ENCODE measurements around the gene PF4V1. TPM values are rescaled to one million over a fixed set of nuclear protein-coding genes. Genes with fewer than 3 reads are reported as not detected.
A peak's percentile ranks its signal among the peaks of the same experiment; 100 is the strongest.

PF4V1 gene
- total RNA-seq, 1 experiment from 2014 or later = not detected

DNA sequence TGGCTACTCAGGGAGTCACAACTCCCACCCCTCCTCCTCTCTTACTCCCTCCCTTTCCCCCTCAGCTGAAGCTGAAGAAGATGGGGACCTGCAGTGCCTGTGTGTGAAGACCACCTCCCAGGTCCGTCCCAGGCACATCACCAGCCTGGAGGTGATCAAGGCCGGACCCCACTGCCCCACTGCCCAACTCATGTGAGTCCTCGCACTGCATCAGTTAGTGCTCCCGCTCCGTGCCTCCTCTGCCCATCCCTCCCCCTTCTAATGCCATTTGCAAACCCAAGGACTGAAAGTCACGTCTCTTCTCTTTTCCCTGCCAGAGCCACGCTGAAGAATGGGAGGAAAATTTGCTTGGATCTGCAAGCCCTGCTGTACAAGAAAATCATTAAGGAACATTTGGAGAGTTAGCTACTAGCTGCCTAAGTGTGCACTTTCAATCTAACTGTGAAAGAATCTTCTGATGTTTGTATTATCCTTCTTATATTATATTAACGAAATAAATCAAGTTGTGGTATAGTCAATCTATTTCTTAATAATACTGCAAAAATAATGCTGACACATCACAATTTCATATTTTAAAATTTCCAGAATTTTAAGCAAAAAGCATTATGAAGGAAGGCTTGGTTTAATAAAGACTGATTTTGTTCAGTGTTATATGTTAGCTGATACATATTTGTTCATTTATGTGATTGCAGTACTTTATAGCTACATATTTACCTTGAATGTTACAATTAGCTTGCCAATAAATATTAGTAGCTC is 800 bp downstream of the PF4V1 start:
- no peak for DNase-seq
- H3K4me3 ChIP-seq (ENCODE audit: insufficient read depth, low read depth, low read length) = peak overlapping the region; percentile 15; the same call in 1 of the 2 replicates

GRCh38 chr4:73855406-73855805 is 2.3 kb downstream of the PF4V1 start:
- no peaks in the 10 kb centered on the region for H3K36me3 ChIP-seq (replicated peaks; ENCODE audit: control insufficient read depth, insufficient read depth, low read length)
- DNase-seq = no peak
- no peaks in the 10 kb centered on the region; the same call in 1 of the 2 replicates for H3K27me3 ChIP-seq (ENCODE audit: control insufficient read depth, insufficient read depth, low read length)
- H3K4me3 ChIP-seq (ENCODE audit: insufficient read depth, low read depth, low read length) = no peak overlapping the region

More for the DNA sequence above, 800 bp downstream of the PF4V1 start:
- no peaks in the 10 kb centered on the region; the same call in 1 of the 2 replicates for H3K27me3 ChIP-seq (ENCODE audit: control insufficient read depth, insufficient read depth, low read length)
- H3K36me3 ChIP-seq (replicated peaks; ENCODE audit: control insufficient read depth, insufficient read depth, low read length) = no peaks in the 10 kb centered on the region

DNA sequence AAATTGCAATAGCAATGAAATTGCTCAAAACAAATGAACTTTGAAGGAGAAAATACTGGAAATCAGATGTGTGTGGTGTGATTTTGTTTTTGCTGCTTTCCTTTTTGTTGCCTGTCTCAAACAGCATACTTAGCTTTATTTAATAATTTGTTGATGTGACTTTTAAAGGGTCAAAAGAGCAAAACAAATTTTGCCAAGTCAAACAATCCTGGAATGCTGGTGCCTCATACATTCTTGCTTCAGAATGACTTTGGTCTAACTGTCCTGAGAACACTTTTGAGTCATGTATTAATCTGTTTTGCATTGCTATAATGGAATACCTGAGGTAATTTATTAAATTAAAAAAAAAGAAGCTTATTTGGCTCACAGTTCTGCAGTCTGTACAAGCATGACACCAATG is 3.4 kb downstream of the PF4V1 start:
- Histone ChIP-seq H3K4me3 (ENCODE audit: insufficient read depth, low read depth, low read length) (no peak overlapping the region), H3K36me3 (replicated peaks; ENCODE audit: control insufficient read depth, insufficient read depth, low read length) (no peaks in the 10 kb centered on the region), H3K27me3 (ENCODE audit: control insufficient read depth, insufficient read depth, low read length) (no peaks in the 10 kb centered on the region; the same call in 1 of the 2 replicates)
- no peak for DNase-seq

- Histone ChIP-seq H3K27me3 (ENCODE audit: control insufficient read depth, insufficient read depth, low read length) (no peaks in the 10 kb centered on the region), H3K4me3 (ENCODE audit: insufficient read depth, low read depth, low read length) (no peak overlapping the region), H3K36me3 (replicated peaks; ENCODE audit: control insufficient read depth, insufficient read depth, low read length) (no peaks in the 10 kb centered on the region)
- DNase-seq = no peak
Observed at GRCh38 chr4:73859614-73860088, 6.6 kb downstream of the PF4V1 start.

GRCh38 chr4:73860181-73860580 is 7.1 kb downstream of the PF4V1 start:
- Histone ChIP-seq H3K27me3 (ENCODE audit: control insufficient read depth, insufficient read depth, low read length) (no peaks in the 10 kb centered on the region), H3K36me3 (replicated peaks; ENCODE audit: control insufficient read depth, insufficient read depth, low read length) (no peaks in the 10 kb centered on the region), H3K4me3 (ENCODE audit: insufficient read depth, low read depth, low read length) (no peak overlapping the region)
- DNase-seq = no peak

GRCh38 chr4:73860917-73861316 is 7.8 kb downstream of the PF4V1 start:
- Histone ChIP-seq H3K36me3 (replicated peaks; ENCODE audit: control insufficient read depth, insufficient read depth, low read length) (no peaks in the 10 kb centered on the region), H3K27me3 (ENCODE audit: control insufficient read depth, insufficient read depth, low read length) (no peaks in the 10 kb centered on the region), H3K4me3 (ENCODE audit: insufficient read depth, low read depth, low read length) (no peak overlapping the region)
- DNase-seq = no peak

- H3K4me3 ChIP-seq (ENCODE audit: insufficient read depth, low read depth, low read length) = no peak overlapping the region
Observed at GRCh38 chr4:73862322-73862721, 9.2 kb downstream of the PF4V1 start.

DNA sequence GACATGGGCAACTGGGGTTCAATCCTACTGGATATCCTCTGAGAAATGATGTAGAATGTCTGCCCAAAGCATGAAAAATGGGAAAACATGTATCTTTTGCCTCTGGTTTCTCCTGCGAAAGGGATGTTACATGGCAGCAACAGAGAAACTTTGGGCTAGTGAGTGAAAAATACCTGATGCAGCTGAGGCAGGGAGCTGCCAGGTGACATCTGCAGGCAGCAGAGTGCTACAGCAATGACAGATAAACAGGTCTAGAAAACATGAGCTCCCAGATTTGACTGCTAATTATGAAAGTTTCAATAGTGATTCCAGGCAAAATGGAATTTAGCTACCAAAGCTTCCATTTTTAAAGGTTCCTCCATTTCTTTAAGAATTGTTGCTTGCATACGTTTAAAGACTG is 11.3 kb downstream of the PF4V1 start:
- H3K36me3 ChIP-seq (replicated peaks; ENCODE audit: control insufficient read depth, insufficient read depth, low read length) = no peaks in the 10 kb centered on the region
- peaks cover 10% of the 10 kb centered on the region for H3K27me3 ChIP-seq (ENCODE audit: control insufficient read depth, insufficient read depth, low read length)
- H3K4me3 ChIP-seq (ENCODE audit: insufficient read depth, low read depth, low read length) = no peak overlapping the region
- peak; percentile 39 for DNase-seq

More at GRCh38 chr4:73862322-73862721, 9.2 kb downstream of the PF4V1 start:
- Histone ChIP-seq H3K27me3 (ENCODE audit: control insufficient read depth, insufficient read depth, low read length) (no peaks in the 10 kb centered on the region), H3K36me3 (replicated peaks; ENCODE audit: control insufficient read depth, insufficient read depth, low read length) (no peaks in the 10 kb centered on the region)
- no peak for DNase-seq

- Histone ChIP-seq H3K4me3 (ENCODE audit: insufficient read depth, low read depth, low read length) (no peak overlapping the region), H3K27me3 (ENCODE audit: control insufficient read depth, insufficient read depth, low read length) (peaks cover 15% of the 10 kb centered on the region), H3K36me3 (replicated peaks; ENCODE audit: control insufficient read depth, insufficient read depth, low read length) (no peaks in the 10 kb centered on the region)
- no peak for DNase-seq
Observed at GRCh38 chr4:73864961-73865360, 11.9 kb downstream of the PF4V1 start.

DNA sequence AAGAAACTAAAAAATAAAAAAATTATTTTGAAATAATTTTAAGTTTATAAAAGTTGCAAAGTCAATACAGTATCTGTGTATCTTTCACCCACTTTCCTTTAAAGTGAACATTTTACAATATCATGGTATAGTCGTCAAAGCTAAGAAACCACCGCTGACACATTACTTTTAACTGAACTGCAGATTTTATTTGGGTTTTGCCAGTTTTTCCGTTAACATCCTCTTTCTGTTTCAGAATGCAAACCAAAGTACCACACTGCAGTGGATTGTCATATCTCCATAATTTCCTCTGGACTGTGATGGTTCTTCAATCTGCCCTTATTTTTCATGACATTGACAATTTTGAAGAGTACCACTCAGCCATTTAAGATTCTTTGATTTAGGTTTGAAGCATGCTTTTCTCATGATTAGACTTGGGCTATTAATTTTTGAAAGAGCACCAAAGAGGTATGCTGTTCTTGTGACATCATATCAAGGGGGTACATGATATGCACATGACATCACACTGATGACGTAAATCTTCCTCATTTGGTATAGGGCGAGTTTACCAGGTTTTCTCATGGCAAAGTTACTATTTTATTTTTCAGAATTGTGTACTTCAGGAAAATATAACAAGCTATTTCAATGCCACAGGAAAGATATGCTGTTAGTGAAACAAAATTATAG is 12.5 kb downstream of the PF4V1 start:
- H3K27me3 ChIP-seq (ENCODE audit: control insufficient read depth, insufficient read depth, low read length) = peaks cover 16% of the 10 kb centered on the region
- no peaks in the 10 kb centered on the region for H3K36me3 ChIP-seq (replicated peaks; ENCODE audit: control insufficient read depth, insufficient read depth, low read length)
- no peak for DNase-seq
- H3K4me3 ChIP-seq (ENCODE audit: insufficient read depth, low read depth, low read length) = no peak overlapping the region

- Histone ChIP-seq H3K4me3 (ENCODE audit: insufficient read depth, low read depth, low read length) (no peak overlapping the region), H3K27me3 (ENCODE audit: control insufficient read depth, insufficient read depth, low read length) (peaks cover 16% of the 10 kb centered on the region), H3K36me3 (replicated peaks; ENCODE audit: control insufficient read depth, insufficient read depth, low read length) (no peaks in the 10 kb centered on the region)
- no peak for DNase-seq
Observed at GRCh38 chr4:73866246-73866645, 13.2 kb downstream of the PF4V1 start.

GRCh38 chr4:73867783-73868182 is 14.7 kb downstream of the PF4V1 start:
- Histone ChIP-seq H3K4me3 (ENCODE audit: insufficient read depth, low read depth, low read length) (no peak overlapping the region), H3K36me3 (replicated peaks; ENCODE audit: control insufficient read depth, insufficient read depth, low read length) (no peaks in the 10 kb centered on the region), H3K27me3 (ENCODE audit: control insufficient read depth, insufficient read depth, low read length) (peaks cover 16% of the 10 kb centered on the region)
- peak; percentile 29 for DNase-seq

DNA sequence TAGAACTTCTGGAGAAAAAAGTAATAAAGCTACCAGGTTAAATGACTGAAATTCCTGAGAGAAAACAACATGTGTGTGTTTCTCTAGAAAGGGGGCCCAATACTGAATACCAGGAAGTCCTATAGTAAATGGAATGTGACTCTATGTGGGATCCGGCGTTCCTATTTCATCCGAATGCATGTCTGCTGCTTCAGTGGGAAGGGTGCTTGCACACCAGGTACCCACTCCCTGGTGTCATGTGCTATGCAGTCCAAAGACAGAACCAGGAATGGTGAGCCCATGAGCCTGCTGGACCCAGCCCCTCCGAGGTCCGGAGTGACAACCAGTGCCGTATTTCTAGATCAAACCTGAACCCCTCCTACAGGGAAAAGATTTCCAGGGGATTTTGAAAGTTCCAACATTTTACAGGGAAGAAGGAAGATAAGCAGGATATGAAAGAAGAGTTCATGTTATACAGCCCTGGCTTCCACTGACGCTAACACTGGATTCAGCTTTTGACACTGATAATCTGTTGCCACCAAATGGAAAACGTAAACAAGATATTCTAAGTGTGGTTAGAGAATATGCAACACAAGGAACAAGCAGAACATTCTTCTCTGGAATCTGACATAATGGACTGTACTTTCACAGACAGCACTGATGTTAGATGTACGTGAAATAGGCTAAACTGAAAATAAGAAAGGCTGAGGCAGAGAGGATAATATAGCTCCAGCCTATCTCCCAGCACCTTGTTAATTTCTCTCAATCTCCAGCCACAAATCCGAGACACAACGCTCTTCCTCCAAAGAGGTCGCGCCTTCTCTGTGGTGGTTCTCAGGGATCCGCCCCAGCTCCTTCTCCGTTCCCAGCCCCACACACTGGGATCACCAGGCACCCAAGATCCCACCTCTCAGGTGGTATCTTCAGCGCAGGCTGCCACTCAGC is 15.4 kb downstream of the PF4V1 start:
- peaks cover 16% of the 10 kb centered on the region for H3K27me3 ChIP-seq (ENCODE audit: control insufficient read depth, insufficient read depth, low read length)
- DNase-seq = no peak
- H3K36me3 ChIP-seq (replicated peaks; ENCODE audit: control insufficient read depth, insufficient read depth, low read length) = no peaks in the 10 kb centered on the region
- H3K4me3 ChIP-seq (ENCODE audit: insufficient read depth, low read depth, low read length) = peak overlapping the region; percentile 61
